SJCRH30 (cell line): Measurements from ENCODE around the gene ZNF683. TPM values are rescaled to one million over a fixed set of nuclear protein-coding genes. Genes with fewer than 3 reads are reported as not detected.
"Not testable (repeated sequence)": the region's sequence is repeated elsewhere in the genome, so short reads cannot be mapped to it uniquely, and the experiment has no call there.

ENCODE experiments used
- DNase-seq, 2 experiments: peaks; one replicate each; pipeline ENCODE4 v3.0.0-alpha.2; 2015 to 2020
- H3K27ac ChIP-seq: fragments of 250-450 bp; sonication (Bioruptor Pico); 2 replicates; pipeline ENCODE4 v1.5.1; 2020; ENCODE audit warnings: mild to moderate bottlenecking, moderate library complexity
- H3K27me3 ChIP-seq: fragments of 250-450 bp; sonication (Bioruptor Pico); 2 replicates; pipeline ENCODE4 v1.5.1; 2020; ENCODE audit warnings: mild to moderate bottlenecking, moderate library complexity
- H3K36me3 ChIP-seq: fragments of 250-450 bp; sonication (Bioruptor Pico); 2 replicates; pipeline ENCODE4 v1.5.1; 2020; ENCODE audit warnings: mild to moderate bottlenecking, moderate library complexity
- H3K4me1 ChIP-seq: fragments of 250-450 bp; sonication (Bioruptor Pico); 2 replicates; pipeline ENCODE4 v1.5.1; 2020; ENCODE audit warnings: mild to moderate bottlenecking, moderate library complexity
- H3K4me3 ChIP-seq: fragments of 250-450 bp; sonication (Bioruptor Pico); 2 replicates; pipeline ENCODE4 v1.5.1; 2020; ENCODE audit warnings: mild to moderate bottlenecking, moderate library complexity
- H3K9me3 ChIP-seq: fragments of 250-450 bp; sonication (Bioruptor Pico); replicated peaks from 2 replicates; pipeline ENCODE4 v1.5.1; 2020; ENCODE audit warnings: mild to moderate bottlenecking, moderate library complexity
- total RNA-seq: library from RNA; depleted of rRNA; stranded (reverse); fragments of >200 nt; shearing (Covaris generic); gene quantifications from 2 replicates; pipeline ENCODE4 v1.2.3, GENCODE V29; 2014

Gene ZNF683
- total RNA-seq, 1 experiment from 2014 or later: not detected

DNA sequence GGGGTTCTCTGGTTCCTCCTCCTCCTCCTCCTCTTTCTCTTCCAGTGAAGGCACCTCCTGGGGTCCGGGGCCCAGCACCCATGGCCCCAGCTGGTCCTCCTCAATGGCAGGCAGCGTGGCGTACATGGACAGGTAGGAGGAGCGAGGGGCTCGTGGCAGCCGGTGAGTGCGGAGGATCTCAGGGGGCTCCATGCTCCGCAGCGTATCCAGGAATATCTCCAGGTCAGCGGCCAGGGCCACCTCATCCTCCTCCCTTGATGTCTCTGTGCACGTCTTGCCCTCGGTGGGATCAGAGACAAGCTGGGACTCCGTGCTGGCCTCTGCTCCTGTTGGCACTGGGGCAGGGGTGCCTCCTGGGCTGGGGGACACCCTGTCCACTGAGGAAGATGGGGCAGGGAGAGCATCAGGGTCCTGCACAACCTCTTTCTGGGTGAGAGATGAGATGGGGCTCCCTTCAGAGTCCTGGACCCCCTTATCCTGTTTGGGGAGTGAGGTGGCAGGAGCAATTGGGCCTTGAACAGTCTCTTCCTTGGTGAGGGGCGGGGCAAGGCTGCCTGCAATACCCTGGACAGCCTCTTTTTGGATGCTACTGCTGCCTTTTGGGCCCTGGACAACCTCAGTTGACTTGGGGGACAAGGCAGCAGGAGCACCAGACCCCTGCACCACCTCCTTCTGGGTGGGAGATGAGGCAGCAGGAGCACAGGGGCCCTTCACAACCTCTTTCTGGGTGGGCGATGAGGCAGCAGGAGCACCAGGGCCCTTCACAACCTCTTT lies 28.2 kb downstream of the ZNF683 start:
- DNase-seq: no peak
- Histone ChIP-seq H3K27ac (no peak overlapping the region), H3K4me3 (no peak overlapping the region), H3K4me1 (0 out of 2 replicates have a peak, but pooled peaks cover under 1% of the 10 kb centered on the region), H3K27me3 (peaks cover 42% of the 10 kb centered on the region), H3K9me3 (no peaks in the 10 kb centered on the region), H3K36me3 (no peaks in the 10 kb centered on the region)

DNA sequence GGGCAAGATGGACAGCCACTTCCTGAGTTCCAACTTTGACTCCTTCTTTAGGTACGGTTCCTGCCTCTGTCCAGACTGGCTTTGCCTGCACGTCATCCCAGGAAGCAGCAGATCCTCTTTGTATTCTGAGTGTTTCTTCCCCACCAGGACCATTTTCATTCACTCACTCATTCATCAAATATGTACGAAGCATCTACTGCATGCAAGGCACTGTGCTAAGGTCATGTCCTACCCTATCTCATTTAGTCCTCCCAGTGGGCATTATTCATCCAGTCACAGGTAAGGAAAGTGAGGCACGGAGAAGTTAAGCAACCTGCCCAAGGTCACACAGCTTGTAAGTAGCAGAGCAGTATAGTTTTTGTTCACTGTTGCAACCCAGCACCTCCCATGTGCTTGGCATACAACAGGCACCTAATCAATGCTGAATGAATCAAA lies 32.5 kb downstream of the ZNF683 start:
- Histone ChIP-seq H3K27ac (no peak overlapping the region), H3K4me3 (no peak overlapping the region), H3K36me3 (no peaks in the 10 kb centered on the region), H3K4me1 (no peaks in the 10 kb centered on the region), H3K9me3 (no peaks in the 10 kb centered on the region), H3K27me3 (peaks cover 56% of the 10 kb centered on the region)
- DNase-seq: no peak

DNA sequence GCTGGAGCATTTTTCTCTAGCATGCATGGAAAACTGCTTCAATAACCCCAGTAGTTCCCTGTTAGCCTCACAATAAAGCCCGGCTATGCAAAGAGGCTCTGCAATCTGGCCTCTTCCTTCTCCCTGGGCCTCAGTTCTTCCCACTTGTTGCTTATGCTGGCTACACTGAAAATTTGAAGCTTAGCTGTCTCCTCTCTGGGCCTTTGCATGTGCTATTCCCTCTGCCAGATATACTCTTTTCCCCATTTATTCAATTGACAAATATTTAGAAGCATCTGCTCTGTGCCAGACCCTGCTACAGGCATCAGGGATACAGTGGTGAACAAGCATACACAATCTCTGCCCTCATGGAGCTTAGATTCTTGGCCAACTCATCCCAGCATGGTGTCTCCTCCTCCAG lies 33.9 kb downstream of the ZNF683 start:
- Histone ChIP-seq H3K36me3 (no peaks in the 10 kb centered on the region), H3K4me3 (no peak overlapping the region), H3K9me3 (no peaks in the 10 kb centered on the region), H3K27me3 (peaks cover 57% of the 10 kb centered on the region), H3K27ac (no peak overlapping the region), H3K4me1 (no peaks in the 10 kb centered on the region)
- no peak for DNase-seq

DNA sequence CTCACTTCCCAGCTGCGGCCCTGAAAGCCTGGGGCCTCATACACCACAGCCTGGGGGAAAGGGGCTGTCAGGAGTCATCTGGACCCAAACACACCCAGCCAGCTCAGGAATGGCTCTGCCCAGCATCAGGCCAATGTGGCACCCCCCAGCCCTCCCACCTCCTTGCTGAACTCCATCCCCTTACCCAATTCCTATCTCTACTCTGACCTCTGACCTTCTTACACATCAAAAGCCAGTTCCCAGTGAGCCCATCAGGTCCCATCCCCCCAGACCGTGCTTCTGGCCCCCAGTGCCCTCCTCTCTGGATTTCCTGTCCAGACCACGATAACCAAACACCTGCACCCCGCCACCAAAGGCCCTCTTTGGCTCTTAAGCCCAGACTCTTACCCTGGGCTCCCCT lies 34.9 kb downstream of the ZNF683 start:
- Histone ChIP-seq H3K27ac (no peak overlapping the region), H3K4me1 (no peaks in the 10 kb centered on the region), H3K4me3 (no peak overlapping the region), H3K9me3 (no peaks in the 10 kb centered on the region), H3K36me3 (no peaks in the 10 kb centered on the region), H3K27me3 (peaks cover 50% of the 10 kb centered on the region)
- no peak for DNase-seq

DNA sequence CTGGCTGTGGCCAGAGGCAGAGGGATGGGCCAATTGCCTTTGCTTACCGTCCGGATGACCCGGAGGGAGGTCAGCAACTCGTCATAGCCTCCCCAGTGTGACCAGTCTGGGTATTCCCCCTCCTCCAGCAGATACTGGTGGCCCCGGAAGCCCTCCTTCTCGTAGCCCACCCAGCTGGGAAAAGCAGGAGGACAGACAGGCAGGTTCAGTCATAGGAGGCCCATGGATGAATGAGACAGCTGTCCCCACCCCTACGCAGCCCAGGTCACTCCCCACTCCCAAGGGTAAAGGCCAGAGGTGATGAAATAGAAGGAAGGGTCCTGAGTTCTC lies 35.4 kb downstream of the ZNF683 start:
- DNase-seq: no peak

DNA sequence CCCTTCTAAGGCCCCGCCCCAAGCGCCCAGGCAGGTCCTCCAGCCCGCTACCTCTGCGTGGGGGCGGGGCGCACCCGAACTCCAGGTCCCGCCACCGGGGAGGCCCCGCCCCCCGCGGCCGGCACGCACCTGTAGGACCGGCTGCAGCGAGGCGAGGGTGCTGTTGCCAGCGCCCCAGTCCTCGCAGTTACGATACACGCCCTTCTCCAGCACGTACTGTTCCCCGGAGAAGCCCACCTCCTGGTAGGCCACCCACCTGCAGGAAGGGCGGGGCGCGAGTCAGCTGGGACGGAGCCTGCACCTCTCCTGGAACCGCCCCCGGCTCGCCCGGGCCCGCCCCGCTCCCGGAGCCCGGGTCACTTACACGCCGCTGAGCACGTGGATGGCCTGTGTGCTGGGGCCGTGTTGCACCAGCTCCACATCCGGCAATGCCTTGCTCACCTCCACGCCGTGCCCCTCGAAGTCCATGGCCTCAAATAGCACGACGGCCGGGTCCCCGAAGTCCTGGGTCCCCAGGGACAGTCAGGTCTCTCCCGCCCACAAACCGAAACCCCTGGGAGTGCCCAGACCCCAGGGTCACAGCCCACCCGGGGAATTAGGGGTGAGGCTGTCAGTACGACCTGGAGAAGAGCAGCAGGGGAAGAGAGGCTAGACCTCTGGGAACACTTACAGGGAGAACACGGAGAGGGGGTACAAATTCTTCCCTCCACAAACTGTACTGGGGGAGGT lies 35.9 kb downstream of the ZNF683 start:
- Histone ChIP-seq H3K4me1 (no peaks in the 10 kb centered on the region), H3K4me3 (no peak overlapping the region), H3K36me3 (no peaks in the 10 kb centered on the region), H3K27ac (no peak overlapping the region), H3K9me3 (no peaks in the 10 kb centered on the region), H3K27me3 (peaks cover 40% of the 10 kb centered on the region)
- DNase-seq: no peak

More for the DNA sequence above, 35.4 kb downstream of the ZNF683 start:
- H3K27ac ChIP-seq: no peak overlapping the region
- H3K27me3 ChIP-seq: peaks cover 45% of the 10 kb centered on the region
- H3K9me3 ChIP-seq: no peaks in the 10 kb centered on the region
- H3K36me3 ChIP-seq: no peaks in the 10 kb centered on the region
- no peaks in the 10 kb centered on the region for H3K4me1 ChIP-seq
- no peak overlapping the region for H3K4me3 ChIP-seq

DNA sequence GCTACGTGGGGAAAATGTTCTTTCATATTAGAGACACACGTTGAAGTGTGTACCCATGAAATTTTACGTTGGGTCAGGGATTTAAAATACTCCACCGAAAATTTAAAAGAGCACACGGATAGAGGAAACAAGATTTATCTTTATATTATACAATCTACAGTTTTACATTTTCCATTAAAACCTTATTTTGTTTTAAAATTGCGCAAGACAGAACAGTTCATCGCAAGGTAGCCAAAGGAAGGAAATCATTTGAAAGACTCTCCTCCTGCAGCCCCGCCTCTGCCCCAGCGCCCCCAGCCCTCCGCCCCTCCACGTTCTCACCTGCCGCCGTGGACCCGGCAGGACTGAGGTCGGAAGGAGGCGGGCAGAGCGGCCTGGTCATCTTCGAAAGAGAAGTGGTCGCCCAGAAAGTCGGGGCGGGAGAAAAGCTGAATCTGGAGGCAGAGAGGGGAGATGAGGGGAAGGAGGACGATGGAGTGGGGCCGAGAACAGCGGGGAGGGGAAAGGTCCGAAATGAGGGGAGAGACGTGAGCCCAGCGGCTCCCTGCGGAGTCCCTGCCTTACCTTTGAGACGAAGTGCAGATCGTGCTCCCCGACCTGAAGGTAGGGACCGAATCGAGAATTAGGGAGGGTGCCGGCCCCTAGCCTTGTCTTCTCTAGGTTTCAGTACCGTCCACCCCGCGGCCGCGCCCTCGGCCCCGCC lies 36.6 kb downstream of the ZNF683 start:
- Histone ChIP-seq H3K9me3 (no peaks in the 10 kb centered on the region), H3K27me3 (peaks cover 35% of the 10 kb centered on the region), H3K36me3 (no peaks in the 10 kb centered on the region), H3K4me1 (no peaks in the 10 kb centered on the region), H3K4me3 (no peak overlapping the region), H3K27ac (no peak overlapping the region)
- no peak for DNase-seq

DNA sequence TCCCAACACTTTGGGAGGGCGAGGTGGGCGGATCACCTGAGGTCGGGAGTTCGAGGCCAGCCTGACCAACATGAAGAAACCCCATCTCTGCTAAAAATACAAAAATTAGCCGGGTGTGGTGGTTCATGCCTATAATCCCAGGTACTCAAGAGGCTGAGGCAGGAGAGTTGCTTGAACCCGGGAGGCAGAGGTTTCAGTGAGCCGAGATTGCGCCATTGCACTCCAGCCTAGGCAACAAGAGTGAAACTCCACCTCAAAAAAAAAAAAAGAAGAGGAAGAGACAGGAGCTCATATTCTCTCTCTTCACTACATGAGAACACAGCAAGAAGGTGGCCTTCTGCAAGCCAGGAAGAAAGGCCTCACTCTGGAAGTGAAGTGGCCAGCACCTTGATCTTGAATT lies 39.2 kb downstream of the ZNF683 start:
- not testable (repeated sequence) for H3K9me3 ChIP-seq, H3K4me1 ChIP-seq, H3K27ac ChIP-seq, DNase-seq, H3K4me3 ChIP-seq, H3K36me3 ChIP-seq
- H3K27me3 ChIP-seq: peaks cover 31% of the 10 kb centered on the region

DNA sequence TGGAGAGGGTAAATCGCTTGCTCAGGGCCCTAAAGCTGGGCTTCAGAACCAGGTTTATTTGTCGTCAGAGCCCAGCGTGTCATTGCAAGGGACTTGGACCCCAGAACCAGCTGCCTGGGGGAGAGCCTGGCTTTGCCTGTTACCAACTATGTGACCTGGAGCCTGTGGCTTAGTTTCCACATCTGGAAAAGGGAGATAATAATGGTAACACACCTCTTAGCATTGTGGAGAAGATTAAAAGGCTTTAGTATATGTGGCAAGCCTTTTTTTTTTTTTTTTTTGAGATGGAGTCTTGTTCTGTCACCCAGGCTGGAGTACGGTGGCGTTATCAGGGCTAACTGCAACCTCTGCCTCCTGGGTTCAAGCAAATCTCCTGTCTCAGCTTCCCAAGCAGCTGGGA lies 42.3 kb downstream of the ZNF683 start:
- Histone ChIP-seq H3K9me3 (no peaks in the 10 kb centered on the region), H3K27me3 (peaks cover 20% of the 10 kb centered on the region), H3K4me3 (no peak overlapping the region), H3K4me1 (peaks cover 6% of the 10 kb centered on the region), H3K27ac (no peak overlapping the region), H3K36me3 (no peaks in the 10 kb centered on the region)
- DNase-seq: no peak

DNA sequence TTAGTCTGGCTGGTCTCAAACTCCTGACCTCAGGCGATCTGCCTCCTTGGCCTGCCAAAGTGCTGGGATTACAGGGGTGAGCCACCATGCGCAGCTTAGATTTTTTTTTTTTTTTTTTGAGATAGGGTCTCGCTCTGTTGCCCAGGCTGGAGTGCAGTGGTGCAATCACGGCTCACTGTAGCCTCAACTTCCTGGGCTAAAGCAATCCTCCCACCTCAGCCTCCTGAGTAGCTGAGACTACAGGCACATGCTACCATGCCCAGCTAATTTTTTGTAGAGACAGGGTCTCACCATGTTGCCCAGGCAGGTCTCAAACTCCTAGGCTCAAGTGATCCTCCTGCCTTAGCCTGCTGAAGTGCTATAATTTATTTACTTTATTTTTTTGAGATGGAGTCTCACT lies 43.2 kb downstream of the ZNF683 start:
- H3K4me1 ChIP-seq, H3K9me3 ChIP-seq, DNase-seq, H3K4me3 ChIP-seq, H3K36me3 ChIP-seq, H3K27ac ChIP-seq: not testable (repeated sequence)
- peaks cover 11% of the 10 kb centered on the region for H3K27me3 ChIP-seq

DNA sequence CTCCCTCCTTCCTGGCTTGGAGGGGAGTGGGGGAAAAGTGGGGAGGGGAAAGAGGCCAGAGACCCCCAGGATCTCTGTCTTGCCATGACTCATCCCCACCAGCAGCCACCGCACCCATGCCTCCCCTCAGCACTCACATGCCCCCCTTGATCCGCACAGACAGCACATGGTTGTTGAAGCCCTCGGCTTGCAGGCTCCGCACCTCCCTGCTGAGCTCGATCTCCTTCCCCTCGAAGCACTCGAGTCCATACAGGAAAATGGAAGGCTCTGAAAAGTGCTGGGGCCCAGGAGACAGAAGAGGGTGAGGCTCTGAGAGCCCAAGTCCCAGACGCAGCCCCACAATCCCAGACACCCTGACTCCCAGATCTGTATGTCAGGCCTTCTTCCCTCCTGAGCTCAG lies 44.0 kb downstream of the ZNF683 start:
- no peaks in the 10 kb centered on the region for H3K36me3 ChIP-seq
- peaks cover 6% of the 10 kb centered on the region for H3K4me1 ChIP-seq
- H3K27me3 ChIP-seq: peaks cover 9% of the 10 kb centered on the region; the same call in 1 of the 2 replicates
- no peak for DNase-seq
- no peak overlapping the region for H3K27ac ChIP-seq
- no peak overlapping the region for H3K4me3 ChIP-seq
- no peaks in the 10 kb centered on the region for H3K9me3 ChIP-seq

DNA sequence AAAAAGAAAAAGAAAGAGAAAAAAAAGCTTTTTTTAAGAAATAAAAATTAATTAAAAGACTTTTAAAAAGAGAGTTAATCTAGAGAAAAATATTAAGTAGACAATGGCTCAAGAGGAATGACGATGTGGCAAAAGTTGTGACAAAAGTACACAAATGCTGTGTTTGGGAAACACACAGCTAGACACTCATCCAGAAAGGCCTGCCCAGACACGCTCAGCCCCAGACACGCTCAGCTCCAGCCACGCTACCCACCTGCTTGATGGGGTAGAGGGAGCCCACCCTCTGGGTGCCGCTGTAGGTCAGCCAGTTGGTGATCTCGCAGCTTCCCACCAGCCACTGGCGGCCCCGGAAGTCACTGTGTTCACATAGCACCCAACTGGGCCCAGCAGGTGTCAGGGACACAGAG lies 44.6 kb downstream of the ZNF683 start:
- Histone ChIP-seq H3K36me3 (no peaks in the 10 kb centered on the region), H3K4me3 (no peak overlapping the region), H3K27me3 (peaks cover 6% of the 10 kb centered on the region; the same call in 1 of the 2 replicates), H3K4me1 (peaks cover 6% of the 10 kb centered on the region), H3K27ac (no peak overlapping the region), H3K9me3 (no peaks in the 10 kb centered on the region)
- DNase-seq: peak; percentile 51 to 59

DNA sequence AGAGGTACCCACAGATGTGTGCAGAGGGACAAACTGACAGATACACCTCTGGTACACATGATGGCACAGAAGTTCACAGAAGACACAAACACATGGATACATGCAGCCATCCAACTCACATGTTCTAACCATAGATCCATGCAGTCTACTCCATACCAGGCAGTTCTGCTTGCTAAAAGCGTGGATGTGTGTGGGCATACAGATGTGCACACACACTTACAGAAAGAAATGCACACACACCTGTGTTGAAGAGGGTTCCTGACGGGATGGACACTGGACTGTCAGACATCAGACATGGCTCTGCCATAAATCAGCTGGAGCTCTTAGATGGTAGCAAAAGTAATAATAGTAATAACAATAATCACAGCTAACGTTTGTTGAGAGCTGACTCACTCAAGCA lies 48.0 kb downstream of the ZNF683 start:
- peaks cover 14% of the 10 kb centered on the region; the same call in 1 of the 2 replicates for H3K27me3 ChIP-seq
- no peaks in the 10 kb centered on the region for H3K36me3 ChIP-seq
- H3K4me1 ChIP-seq: peaks cover 6% of the 10 kb centered on the region
- no peak overlapping the region for H3K27ac ChIP-seq
- H3K4me3 ChIP-seq: no peak overlapping the region
- no peaks in the 10 kb centered on the region for H3K9me3 ChIP-seq
- DNase-seq: no peak

DNA sequence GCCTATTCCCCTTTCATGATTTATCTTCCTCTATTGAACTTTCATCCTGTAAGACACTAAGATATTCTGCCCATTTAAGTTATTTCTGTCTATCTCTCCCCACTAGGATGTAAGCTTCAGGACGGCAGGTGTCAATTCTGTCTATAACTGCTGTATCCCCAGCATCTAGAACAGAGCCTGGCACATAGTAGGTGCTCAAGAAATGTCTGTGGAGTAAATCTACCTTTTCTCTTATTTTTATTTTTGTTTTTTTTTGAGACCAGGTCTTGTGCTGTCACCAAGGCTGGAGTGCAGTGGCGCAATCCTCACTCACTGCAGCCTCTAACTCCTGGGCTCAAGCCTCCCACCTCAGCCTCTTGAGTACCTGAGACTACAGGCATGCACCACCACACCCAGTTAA lies 49.2 kb downstream of the ZNF683 start:
- no peak for DNase-seq
- Histone ChIP-seq H3K27ac (no peak overlapping the region), H3K4me3 (no peak overlapping the region), H3K4me1 (peaks cover 5% of the 10 kb centered on the region), H3K27me3 (peaks cover 21% of the 10 kb centered on the region), H3K36me3 (no peaks in the 10 kb centered on the region), H3K9me3 (no peaks in the 10 kb centered on the region)

DNA sequence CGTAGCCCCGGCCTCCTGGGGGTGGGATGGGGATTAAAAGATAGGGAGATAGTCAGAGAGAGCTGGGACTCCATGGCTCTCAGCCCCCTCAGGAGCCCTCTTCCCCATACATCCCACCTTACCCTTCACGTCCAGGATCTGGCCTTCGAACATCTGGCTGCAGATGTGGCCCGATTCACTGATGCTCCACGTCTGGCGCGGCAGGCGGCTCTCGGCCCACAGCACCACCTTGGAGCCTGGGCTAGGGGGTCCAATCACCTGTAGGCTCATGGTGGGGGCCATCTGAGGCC lies 50.6 kb downstream of the ZNF683 start:
- no peak for DNase-seq
- H3K27ac ChIP-seq: no peak overlapping the region

More for the DNA sequence above, 50.6 kb downstream of the ZNF683 start:
- Histone ChIP-seq H3K4me3 (no peak overlapping the region), H3K9me3 (no peaks in the 10 kb centered on the region), H3K27me3 (peaks cover 23% of the 10 kb centered on the region), H3K4me1 (no peaks in the 10 kb centered on the region), H3K36me3 (no peaks in the 10 kb centered on the region)
